ENCODE measurements around the gene BCL2L1.
"Not testable (repeated sequence)": the region's sequence is repeated elsewhere in the genome, so short reads cannot be mapped to it uniquely, and the experiment has no call there.

Gene BCL2L1

GRCh38 chr20:31642837-31643236 lies 79.8 kb downstream of the BCL2L1 start:
- no peak for DNase-seq

- DNase-seq = no peak
Measured at GRCh38 chr20:31641391-31641790, 81.3 kb downstream of the BCL2L1 start.

- no peak for DNase-seq
Measured at GRCh38 chr20:31640259-31640658, 82.4 kb downstream of the BCL2L1 start.

GRCh38 chr20:31638816-31639215 lies 83.9 kb downstream of the BCL2L1 start:
- no peak for DNase-seq

GRCh38 chr20:31638317-31638716 lies 84.4 kb downstream of the BCL2L1 start:
- DNase-seq = no peak

GRCh38 chr20:31637660-31638059 lies 85.0 kb downstream of the BCL2L1 start, which contains the start of gene COX4I2:
COX4I2 (plus strand) TSS chr20:31637912; CDS start chr20:31639018, 1,106 bp downstream.
- no peak for DNase-seq

GRCh38 chr20:31633339-31633914 lies 89.2 kb downstream of the BCL2L1 start:
- DNase-seq = no peak

GRCh38 chr20:31632548-31633338 lies 89.9 kb downstream of the BCL2L1 start:
- DNase-seq = no peak

GRCh38 chr20:31630187-31630790 lies 92.4 kb downstream of the BCL2L1 start:
- no peak for DNase-seq

- DNase-seq = not testable (repeated sequence)
Measured at GRCh38 chr20:31628057-31628456, 94.6 kb downstream of the BCL2L1 start.

- DNase-seq = not testable (repeated sequence)
Measured at GRCh38 chr20:31626534-31626933, 96.1 kb downstream of the BCL2L1 start.

GRCh38 chr20:31623123-31623505 lies 99.6 kb downstream of the BCL2L1 start:
- not testable (repeated sequence) for DNase-seq

- no peak for DNase-seq
Measured at GRCh38 chr20:31620246-31620645, 102.4 kb downstream of the BCL2L1 start.

- no peak for DNase-seq
Measured at GRCh38 chr20:31617432-31618104, 105.1 kb downstream of the BCL2L1 start.

- no peak for DNase-seq
Measured at GRCh38 chr20:31615416-31615815, 107.3 kb downstream of the BCL2L1 start.

Data from CD4-positive, alpha-beta T cell treated with Interleukin-17A for 4 hours (primary cell).